Fibroblast of the aortic adventitia (primary cell): ENCODE results near the gene CSMD2. TPM values are rescaled to one million over a fixed set of nuclear protein-coding genes. Genes with fewer than 3 reads are reported as not detected.

ENCODE experiments used
- DNase-seq: peaks from one replicate; pipeline ENCODE4 v3.0.0-alpha.2; 2010; ENCODE audit warnings: low read depth
- H3K4me3 ChIP-seq: 2 replicates; pipeline ENCODE4 v1.5.1; 2011; ENCODE audit warnings: low read depth, mild to moderate bottlenecking, control low read depth, low read length, moderate library complexity
- CTCF ChIP-seq: IDR thresholded peaks from 2 replicates; pipeline ENCODE4 v1.5.1; 2011; ENCODE audit warnings: mild to moderate bottlenecking, low read length, control low read depth, inconsistent platforms; ENCODE audit not compliant: insufficient read depth
- total RNA-seq: library from RNA; depleted of rRNA; stranded (reverse); fragments of >200 nt; gene quantifications from 2 replicates; pipeline ENCODE4 v1.2.3, GENCODE V29; 2012; ENCODE audit warnings: low replicate concordance

Gene CSMD2
- total RNA-seq, 1 donor = 6.6 TPM

DNA sequence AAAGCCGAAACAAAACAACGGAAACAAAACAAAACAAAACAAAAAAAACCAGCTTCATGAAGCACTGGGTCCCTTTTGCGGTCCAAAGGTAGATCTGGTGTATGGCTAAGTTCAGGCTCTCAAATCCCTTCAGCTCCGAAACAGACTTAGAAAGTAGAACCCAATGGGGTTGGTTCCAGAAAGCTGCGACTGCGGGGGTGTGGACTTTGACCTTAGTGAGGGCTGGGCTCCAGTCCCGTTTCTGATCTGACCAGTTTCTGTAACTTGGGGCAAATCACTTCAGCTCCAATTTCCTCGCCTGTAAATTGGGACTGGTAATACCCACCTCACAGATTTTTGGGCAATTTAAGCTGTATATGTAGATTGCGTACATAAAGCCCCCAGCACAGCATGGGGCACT is 587.4 kb downstream of the CSMD2 start:
- H3K4me3 ChIP-seq = no peak overlapping the region
- no peak for TF ChIP-seq CTCF
- no peak for DNase-seq

DNA sequence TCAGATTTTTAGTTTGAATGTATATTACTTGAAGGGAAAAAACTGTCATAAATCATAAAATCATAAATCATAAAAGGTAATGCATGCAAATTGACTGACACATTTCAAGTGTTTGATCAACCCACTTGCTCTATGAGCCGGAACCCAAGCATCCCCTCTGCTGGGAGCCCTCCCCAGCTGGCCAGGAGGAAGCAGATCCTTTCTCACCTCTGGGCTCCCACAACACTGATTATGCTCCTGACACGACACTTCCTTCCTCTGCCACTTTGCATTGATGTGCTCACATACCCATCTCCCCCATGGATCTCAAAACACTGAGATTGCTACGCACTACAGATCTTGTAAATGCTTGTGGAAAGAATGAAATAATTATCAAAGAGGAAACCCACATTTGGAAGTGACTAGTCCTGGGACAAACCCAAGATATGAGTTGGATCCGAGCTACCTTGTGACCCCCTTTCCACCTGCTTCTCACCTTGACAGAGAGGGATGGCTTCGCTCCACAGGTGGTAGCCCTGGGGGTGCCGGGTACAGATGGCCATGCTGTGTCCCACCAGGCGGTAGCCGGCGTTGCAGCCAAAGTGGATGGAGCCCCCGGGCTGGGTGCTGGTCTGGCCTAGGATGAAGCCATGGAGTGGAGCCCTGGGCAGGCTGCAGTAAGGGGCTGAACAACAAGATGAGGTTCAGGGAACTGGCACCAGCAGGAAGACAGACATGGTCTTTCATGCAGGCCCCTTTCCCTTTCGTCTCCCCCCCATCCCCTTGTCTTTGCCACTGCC is 588.0 kb downstream of the CSMD2 start:
- TF ChIP-seq CTCF = no peak
- DNase-seq = no peak
- no peak overlapping the region for H3K4me3 ChIP-seq

DNA sequence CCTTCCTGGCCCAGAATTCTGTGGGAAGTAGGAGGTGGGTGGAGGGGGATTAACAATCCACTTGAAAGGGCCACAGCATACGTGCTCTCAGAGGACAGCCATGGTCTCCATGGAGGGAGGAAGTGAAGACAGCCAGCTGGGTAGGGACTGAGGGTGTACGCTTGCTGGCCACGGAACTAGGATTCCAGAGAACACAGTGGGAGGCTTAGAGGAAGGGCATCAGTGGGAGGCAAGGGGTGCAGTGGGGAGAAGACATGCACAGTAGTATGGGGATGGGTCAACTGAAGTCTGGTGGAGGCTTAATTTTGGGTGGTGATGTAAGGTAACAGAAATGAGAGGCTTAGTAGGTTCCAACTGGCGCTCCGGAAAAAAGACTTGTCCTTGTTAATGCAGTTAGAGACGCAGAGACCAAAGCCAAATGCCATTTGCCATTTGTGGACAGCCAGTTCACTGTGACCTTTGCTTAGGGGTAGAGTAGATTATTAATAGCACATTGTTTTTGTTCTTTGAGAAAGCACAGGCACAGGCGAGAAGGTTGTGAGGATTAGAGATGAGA is 589.6 kb downstream of the CSMD2 start:
- DNase-seq = no peak
- TF ChIP-seq CTCF = no peak
- H3K4me3 ChIP-seq = no peak overlapping the region

- H3K4me3 ChIP-seq = no peak overlapping the region
- DNase-seq = peak; percentile 21
- TF ChIP-seq CTCF = no peak
Observed at GRCh38 chr1:33573661-33574060, 591.4 kb downstream of the CSMD2 start.

GRCh38 chr1:33572387-33572786 is 592.6 kb downstream of the CSMD2 start:
- no peak for TF ChIP-seq CTCF
- H3K4me3 ChIP-seq = no peak overlapping the region
- DNase-seq = no peak

DNA sequence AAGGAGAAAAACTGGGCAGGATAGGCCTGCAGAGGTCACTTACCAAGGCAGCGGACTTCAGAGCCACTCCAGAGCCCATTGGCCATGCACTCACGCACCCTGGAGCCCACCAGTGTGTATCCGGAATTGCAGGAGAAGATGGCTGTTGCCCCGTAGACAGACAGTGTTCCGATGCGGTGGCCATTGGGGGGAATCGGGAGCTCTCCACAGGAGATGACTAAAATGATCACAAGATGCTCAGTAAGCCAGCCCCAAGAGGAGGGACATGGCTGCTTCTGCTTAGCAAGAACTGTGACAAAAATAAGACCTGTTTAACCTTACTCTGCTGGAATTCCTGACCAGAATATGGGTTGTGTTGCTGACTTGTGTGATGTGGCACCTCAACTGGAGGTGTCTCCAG is 595.7 kb downstream of the CSMD2 start:
- H3K4me3 ChIP-seq = no peak overlapping the region
- TF ChIP-seq CTCF = no peak
- no peak for DNase-seq
